Measurements from ENCODE around the gene OR5K3.

OR5K3 gene

DNA sequence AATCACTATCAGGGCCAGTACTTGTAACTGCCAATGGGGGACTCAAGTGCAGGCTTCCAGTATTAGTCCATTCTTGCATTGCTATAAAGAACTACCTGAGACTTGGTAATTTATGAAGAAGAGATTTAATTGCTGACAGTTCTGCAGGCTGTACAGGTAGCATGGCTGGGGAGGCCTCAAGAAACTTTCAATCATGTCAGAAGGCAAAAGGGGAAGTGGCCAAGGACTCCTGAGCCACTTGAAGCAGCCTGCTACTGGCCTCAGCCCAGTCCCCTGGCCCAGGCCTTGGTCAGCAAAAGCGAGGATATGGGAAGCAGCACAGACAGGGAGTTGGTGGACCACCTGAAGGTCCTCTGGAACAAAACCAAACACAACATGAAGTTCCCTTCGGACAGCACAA is 43.3 kb downstream of the OR5K3 start:
- DNase-seq (ENCODE audit: low spot score), result no peak

DNA sequence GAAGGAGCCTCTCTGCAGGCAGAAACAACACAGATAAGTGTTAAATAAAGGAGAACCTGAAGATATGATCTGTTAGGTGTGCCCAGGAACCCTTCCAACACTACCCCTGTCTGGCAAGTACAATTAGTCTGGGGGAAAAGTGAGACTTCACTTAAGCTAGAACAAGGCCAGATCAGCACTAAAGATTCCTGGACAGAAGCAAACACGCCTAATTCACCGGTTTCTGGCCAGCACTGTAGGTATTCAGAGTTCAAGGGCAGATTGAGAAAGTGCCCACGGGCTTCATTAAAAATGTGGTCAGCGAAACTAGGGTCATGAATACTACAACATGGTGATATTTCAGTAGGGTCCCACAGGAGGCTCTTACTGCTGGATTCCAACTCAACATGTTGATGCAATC is 43.9 kb downstream of the OR5K3 start:
- DNase-seq (ENCODE audit: low spot score), result no peak

DNA sequence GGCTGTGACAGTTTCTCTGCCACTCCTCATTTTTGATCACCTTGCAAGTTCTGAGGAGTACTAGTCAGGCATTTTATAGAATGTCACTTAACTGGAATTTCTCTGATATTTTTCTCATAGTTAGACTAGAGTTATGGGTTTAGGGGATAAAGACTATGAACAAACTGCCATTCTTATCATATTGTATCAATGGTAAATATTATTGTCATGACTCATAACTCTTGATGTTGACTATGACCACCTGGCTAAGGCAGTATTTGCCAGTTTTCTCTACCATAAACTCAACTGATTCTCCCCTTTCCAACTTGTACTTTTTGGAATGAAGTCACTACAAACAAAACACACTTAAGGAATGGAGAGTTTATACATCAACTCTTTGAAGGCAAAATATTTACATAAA is 49.8 kb downstream of the OR5K3 start:
- no peak for DNase-seq (ENCODE audit: low spot score)
